Putamen (tissue), 1 donor: ENCODE measurements around the gene MAST4.

ENCODE experiments used
- DNase-seq: peaks from one replicate; pipeline ENCODE4 v3.0.0-alpha.2; 2016; ENCODE audit warnings: low spot score

The MAST4 gene

DNA sequence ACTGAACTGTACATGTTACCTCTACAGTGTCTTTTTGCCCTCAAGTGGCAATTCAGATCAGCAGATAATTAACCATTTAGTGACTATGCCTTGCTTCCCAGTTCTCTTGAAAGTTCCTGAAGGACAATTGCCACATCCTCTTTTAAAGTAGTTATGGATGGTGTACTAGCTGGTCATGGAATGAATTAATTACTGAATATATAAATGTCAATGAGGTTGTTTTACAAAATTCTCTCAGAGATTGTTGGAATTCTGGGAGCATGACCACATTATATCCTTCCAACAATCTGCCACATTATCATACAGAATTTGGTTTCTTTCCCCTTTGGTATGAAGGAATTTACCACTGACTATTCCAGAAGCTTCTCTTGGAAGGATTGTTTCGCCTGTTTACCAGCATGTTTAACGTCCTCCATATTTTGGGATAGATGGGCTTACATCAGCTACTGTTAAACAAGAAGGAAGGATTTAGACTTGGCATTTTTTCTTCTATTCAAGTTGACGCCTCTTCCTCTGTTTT is 424.0 kb downstream of the MAST4 start:
- no peak for DNase-seq

DNA sequence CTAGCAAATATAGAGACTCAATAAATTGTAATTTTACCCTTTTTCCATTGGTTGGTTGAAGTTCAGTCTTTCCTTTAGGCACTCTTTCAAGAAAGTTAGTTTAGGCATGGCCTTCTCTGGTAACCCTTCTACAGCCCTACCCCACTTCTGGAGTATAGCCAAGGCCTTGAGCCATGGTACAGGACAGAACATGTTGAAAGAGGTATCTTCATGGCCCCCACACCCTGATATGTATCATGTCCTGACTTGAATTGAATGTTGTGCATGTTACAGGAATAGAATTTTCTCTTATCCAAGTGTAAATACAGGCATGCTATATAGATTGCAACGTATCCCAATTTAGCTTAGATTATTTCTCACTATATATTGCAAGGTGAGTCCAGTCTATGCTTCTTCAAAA is 424.8 kb downstream of the MAST4 start:
- no peak for DNase-seq

DNA sequence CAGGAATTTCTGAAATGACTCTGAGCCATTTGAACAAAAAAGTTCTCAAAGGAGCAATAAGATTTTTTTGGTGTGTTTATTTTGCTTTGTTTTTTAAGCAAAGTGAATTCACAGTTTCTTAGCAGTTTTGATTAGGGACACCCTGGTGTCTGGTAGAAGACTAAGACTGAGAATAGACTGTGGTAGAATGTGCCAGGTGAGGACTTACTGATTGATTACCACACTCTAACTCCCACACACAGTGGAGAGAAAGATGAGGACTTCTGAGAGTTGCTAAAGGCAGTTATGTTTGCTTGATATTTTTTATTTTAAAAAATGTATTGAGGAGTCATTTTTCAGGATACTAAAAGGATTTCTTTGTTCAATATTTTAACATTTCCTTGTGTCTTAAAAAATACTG is 425.3 kb downstream of the MAST4 start:
- no peak for DNase-seq

DNA sequence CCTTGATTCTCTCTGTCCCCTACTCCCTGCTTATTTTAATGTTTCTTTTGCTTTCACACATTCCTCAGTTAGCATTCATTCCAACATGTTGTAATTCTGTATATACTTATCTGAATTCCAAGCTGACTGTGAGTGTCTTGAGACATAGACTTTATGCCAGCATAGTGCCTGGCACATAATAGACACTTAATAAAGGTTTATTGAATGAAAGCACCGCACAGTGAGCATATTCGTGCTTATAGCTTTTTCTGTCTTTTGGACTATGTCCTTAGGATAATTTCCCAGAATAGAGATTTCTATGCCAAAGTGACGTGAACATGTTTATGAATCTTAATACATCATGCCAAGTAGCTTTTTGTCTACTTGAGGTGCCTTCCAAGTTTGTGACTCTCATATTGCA is 425.8 kb downstream of the MAST4 start:
- no peak for DNase-seq

DNA sequence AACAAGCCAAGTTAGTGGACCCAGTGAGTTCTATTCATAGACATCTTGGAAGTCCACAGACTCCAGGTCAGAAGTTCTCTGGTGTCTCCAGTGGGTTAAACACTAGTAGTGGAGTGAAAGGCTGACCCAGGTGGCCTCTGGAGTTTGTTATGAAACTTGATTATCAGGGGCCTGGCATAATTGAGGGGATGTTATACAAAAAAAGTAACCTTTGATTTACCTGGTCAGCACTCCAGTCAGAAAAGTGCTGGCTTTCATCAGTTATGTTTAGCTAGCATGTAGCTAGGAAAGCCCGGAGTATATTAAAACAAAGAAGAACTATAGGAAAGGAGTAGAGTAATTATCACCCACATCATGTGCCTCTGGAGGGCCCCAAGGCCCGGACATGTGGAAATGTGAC is 429.3 kb downstream of the MAST4 start:
- no peak for DNase-seq

DNA sequence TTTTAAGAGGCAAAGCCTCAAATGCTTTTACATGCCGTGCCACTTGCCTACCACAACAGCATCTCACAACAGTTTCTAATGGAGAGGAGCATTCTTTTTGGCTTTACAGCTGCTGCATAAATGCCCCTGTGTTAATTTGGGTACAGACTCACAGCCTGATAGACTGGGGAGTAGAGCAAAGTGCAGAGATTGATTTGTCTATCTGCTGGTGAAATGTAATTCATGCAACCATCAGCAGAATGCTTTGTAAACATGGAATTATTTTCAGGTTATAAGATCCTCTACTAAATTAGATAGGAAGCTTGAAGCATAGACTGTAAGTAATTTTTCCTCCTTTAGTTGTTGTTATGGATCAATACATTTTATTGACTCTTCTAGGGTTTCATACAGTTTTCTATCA is 430.1 kb downstream of the MAST4 start:
- DNase-seq = no peak

DNA sequence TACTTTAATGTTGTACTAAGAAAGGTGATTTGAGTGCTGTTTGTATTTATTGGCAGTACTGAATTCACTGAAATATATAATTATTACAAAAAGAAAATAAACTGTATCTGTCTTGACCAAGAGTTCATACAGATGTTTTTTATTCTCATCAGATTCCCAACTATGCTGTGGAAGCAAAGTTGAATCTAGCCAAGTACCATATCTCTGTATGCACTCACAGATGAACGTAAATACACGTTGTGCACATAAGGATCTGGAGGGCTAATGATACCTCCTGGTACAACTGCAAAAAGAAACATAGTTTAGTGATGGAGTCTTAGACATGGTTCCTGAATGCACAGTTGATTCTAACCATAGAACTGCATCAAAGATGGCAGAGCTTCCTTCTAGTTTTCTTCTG is 431.0 kb downstream of the MAST4 start:
- no peak for DNase-seq

DNA sequence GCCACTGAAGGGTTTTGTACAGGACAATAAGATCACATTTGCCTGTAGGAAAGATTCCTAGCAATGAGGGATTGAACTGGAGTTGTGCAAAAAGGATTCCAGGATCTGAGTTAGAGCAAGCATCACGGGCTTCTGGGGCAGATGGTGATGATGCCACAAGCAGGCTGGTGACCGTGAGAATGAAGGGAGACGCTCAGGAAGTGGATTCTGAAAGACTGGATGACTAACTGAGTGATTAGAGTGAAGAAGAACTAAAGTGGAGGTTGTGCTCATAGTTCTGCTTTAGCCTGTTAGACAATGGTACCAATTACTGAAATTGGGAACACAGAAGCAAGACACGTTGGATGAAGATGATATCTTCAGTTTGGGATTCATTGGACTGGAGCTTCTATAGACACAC is 432.2 kb downstream of the MAST4 start:
- no peak for DNase-seq

DNA sequence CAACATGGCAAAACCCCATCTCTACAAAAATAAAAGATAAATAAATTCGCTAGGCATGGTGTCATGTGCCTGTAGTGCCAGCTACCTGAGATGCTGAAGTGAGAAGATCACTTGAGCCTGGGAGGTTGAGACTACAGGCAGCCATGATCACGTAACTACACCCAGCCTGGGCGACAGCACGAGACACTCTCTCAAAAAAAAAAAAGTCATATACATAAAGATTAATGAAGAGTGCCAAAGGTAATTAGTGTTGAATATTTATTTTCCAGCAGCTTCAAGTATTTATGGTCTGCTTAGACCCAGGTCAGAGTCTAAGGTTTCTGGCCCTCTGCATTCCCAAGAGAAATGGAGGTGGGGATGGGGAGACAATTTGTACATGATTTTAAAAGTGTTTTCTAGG is 432.7 kb downstream of the MAST4 start:
- DNase-seq = no peak

DNA sequence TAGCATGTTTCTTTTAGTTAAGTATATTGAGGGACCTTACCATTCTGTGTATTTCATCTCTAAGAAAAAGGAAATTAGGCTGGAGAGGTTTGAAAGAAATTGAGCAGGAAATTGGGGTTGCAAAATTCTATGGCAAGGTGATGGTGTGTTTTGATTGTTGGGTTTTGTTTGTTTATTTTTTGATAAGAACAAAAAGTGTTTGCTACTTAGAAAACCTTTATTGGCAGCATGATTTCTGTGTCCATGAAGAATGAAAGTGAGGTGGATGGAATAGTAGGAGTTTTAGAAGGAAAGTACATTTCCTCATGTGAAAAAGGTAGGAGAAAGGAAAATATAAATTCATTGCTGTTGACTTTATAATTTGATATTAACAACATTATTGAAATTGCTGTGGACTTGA is 433.3 kb downstream of the MAST4 start:
- no peak for DNase-seq

DNA sequence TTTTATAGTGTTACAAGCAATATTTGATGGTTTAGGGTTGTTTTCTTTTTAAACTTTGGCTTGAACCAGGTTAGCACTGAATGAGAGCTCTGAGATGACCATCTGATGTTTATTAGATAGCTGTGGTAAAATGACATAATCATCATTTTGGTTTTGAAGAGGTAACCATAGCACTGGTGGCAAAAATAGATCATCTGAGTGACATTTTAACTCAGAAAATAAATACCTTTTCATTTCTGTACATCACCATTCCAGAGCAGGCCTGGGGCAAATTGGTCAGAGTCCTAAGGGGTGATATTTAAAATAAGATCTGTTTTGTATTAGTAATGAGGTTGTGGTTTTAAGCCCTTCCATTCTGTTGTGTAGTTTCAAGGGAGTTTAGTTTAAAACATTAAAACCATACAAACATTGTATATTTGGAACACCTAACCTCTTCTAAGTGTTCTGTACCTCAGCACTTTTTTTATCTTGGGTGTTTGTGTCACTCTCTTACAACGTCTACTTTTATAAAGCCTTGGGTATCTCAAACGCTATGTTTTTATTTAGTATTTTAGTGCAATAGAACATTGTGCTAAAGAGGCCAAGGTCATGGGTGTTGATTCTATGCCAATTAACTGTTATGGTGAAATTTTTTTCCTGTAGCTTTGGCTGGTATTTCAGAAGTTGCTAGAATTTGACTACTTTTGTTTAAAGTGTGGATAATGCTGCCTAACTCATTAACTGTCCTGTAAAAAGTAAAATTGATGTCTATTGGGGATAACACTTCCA is 434.3 kb downstream of the MAST4 start:
- no peak for DNase-seq

DNA sequence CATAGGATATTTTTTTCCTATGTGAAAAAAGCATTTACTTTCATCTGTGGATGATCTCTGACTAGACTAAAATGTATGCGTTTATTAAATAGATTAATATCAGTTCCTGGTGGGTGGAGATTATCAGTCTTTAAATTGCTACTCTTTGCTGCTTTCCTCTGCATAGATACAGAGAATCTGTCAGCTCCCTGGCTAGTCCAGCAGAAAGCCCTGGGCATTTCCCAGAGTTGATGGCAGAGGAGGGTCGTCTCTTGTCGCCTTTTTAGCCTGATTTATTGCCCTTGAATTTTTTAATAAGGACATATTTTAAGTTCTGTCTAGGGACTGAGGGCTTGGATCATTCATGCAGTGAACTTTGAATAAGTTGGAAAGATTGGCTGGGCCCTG is 434.9 kb downstream of the MAST4 start:
- DNase-seq = no peak

DNA sequence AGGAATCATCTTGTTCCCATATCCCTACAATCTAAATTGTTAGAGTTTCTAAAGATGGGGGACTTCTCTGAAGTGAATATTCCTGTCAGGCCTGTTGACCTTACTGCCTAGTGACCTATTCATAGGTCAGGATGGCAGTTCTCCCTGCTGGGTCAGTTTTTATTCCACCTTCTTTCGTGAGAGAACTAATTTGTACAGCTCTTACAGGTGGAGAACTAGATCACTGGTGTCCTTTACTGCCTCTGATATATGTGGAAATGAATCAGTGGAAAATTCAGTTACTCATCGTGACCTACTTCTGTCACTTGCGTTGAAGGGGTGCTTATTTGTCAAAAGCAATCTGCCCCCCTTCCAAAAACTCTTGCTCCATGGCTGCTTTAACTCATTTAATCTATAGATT is 435.5 kb downstream of the MAST4 start:
- DNase-seq = no peak

DNA sequence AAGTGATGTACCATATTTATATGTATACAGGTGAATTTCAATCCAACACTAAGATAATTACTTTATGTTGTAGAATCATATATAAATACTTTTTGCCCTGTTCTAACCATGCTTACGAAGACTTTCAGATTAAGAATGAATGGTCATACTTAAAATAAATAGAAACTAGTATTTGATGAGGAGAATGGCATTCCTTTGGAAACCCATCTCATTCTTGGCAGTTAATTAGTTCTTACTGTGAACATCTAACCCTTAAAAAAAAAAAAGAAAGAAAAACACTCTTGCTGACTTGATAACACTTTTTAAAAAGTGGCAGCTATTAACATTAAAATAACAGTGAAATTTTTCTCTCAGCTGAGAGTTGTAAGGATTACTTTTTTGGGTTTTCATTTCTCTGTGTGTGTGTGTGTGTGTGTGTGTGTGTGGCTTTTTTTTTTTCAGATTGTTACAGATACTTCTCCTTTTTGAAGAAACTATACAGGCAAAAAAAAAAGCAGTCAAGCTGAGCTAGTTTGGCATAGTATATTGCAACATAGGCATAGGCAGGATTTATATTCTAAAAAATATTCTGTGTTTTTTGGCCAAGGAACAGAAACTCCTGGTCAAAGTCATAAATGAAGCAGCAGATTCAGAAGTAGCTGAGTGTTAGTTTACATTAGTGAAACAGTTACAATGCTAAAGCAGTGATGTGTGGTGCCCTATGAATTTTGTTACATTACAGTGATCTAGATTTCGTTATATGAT is 436.9 kb downstream of the MAST4 start:
- DNase-seq = no peak

DNA sequence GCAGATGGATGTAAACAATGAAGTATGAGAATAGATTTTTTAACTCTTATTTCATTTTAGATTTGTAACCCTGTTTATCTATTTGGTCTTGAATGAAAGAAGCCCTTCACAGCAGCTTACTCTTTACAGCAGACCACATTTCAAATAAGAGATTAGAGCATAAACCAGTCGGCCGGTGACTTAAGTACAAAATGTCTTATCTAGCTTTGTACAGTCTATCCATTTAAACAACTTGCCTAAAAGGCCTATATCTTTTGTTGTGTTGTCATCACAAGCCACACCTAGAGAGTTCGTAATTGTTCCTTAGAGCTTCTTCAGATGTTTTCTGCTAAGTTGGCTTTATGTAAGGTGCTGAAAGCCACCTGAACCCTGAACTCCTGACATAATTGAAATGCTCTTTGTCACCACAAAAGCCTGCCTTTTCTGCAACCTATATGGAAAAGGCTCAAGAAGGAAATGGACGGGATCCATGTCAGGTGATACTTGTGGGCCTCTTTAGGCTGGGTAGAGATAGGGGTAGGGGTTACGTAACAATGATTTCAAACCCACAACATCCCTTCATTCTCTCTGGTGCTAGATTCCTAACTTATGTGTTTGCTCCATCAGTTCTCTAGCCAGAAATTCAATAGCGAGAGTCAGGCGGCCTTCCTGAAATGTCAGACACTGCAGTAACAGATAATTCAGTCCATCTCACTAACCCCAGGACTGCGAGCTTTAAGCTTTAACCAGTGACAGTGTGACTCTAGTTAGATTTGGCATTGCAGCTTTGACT is 437.9 kb downstream of the MAST4 start:
- no peak for DNase-seq

DNA sequence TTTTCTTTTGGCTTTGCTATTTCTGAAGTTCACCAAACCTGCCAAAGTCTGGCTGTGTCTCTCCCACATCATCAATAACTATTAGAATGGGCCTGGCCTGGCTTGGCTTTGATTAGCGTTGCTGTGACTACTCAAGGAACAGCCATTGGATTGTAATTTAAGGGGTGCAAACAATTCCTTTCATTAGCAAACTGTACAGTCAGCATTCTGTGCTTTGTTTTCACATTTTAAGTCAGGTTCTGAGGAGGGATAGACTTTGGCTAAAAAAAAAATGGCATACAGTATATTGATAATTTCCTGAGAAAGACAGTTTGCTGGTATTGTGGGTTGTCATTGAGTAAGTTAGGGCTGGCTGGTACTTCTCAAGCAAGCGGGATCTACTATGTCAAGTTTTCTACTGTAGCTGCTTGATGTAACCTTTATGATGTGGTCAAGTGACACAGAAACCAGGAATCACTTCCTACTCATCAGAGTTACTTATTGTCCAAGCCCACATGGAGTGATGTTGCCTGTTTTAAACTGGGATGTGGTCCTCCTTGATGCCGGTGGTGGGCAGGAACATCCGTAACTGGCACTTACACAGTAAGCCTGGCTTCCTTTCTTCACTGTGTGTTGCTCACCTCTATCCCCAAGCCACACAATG is 439.0 kb downstream of the MAST4 start:
- no peak for DNase-seq

DNA sequence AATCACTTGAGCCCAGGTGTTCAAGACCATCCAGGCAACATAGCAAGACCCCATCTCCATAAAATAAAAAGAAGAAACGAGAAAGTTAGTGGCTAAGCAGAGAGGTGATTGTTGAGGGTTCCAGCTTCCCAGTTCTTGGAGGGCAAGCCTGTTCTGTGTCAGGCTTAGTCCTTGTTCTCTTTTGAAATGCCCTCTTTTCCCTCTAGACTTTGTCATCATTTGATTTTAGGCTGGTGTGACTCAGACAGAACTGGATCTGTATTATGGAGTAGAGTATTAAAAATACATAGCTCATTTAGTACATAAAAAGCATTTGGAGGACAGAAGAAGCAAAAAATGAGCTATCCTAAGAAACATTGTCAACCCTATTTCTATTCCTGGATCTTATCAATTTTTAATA is 441.0 kb downstream of the MAST4 start:
- DNase-seq = no peak

DNA sequence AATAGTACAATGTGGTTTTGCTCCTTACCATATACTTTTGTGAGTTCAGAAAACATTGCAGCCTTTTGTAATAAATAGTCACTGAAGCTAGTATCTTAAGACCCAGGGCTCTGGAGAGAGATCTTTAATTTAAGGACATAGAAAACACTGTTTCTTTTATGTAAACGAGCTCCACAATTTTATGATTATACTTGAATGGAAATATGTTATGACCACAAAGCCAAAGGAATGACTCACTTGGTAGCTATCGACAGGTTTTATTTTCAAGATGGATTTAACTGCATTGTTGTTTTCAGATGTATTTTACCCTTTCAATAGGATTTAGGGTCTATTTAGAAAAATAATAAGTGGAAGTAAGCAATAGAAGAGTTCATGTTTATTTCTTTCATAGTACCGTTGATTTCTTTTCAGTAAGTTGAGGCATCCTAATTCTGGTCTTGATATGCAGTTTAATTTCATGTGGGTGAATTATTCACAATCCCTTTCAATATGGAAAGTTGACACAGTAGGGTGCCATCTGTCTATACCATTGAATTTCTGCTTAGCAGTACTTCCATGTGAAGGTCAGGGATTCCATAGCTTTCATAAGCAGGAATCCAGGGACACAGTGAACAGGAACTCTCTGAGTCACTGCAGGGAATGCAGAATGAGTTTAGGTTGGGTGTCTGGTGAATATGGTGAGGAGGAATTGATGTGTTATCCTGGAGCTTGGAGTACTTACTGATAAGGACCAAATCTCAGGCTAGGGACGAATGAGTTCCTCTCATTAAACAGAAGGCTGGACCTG is 442.8 kb downstream of the MAST4 start:
- DNase-seq = no peak

DNA sequence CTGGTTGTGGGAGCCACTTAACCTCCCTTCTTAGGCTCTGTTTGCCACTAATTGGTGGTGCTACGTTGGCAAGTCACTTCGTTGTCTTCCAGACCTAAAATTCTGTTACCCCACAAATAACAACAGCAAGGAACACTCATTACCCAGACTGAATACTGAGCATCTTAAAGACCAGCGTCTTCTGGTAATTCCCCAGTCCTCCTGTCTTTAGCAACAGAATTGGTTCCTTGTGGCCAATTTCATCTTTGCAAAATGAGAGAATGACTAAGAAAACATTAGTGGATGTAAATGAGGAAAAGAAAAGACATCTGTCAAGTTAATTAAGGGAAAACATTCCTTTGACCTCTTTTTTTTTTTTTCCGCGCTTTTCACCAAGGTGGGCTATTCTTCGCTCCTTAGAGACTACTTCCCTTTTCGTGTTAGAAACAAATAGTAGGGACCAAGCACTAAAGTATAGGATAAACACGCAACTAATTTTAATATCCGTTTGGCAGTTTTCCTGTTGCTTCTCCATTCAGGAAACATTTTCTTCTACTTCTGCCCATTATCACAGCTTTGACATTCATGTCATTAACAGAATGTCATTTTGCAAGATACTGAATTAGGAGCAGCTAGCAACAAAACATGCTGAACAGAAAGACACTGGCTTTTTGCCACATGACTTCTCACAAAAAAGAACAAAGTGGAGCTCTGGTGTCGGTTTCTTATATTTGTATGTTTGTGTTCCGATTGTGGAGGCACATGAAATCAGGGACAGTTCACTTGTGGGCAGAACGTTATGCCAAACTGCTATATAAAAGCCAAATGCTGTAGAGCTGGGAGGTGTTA is 446.2 kb downstream of the MAST4 start:
- no peak for DNase-seq

DNA sequence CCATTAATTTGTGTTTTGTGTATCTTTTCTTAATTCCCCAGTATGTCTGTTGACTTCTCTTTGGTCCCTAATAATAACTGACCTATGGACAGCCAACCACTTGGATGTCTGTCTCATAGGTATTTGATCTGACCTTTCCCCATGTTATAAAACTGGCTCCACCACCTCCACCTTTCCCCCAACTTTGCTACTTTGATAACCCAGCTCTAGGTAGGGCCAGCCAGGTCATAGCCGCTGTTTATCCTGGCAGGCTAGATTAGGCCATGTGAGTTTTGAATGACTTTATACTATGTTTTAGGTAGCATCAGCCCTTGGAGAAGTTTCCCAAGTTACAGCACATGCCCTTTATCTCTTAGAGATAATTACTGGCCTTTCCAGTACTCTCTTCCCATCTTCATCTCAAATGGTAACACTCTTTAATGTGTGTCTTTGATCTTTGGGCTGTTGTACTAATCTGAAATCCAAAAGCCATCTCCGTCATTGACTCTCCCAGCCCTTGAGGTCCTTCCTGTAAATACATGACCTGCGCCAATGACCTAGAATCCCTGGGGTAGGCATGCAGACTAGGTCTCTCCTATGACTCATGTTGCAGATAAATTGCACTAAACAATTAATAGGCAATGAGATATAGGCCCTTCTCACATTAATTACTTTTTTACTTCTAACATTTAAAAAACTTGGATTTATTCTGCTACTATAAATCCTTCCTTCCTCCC is 447.8 kb downstream of the MAST4 start:
- DNase-seq = no peak
